HFF-Myc (cell line): Measurements from ENCODE around the gene TOGARAM2.

Experiments
- DNase-seq: peaks from one replicate; pipeline ENCODE4 v3.0.0-alpha.2; 2011; ENCODE audit warnings: low read depth; ENCODE audit errors: extremely low read depth
- H3K4me3 ChIP-seq: replicated peaks from 2 replicates; pipeline ENCODE4 v1.5.1; 2011; ENCODE audit warnings: low read depth, mild to moderate bottlenecking, control low read depth, low read length
- CTCF ChIP-seq: IDR thresholded peaks from 2 replicates; pipeline ENCODE4 v1.5.1; 2012; ENCODE audit warnings: mild to moderate bottlenecking, low read depth, low read length, control low read depth; ENCODE audit errors: missing control alignments

The TOGARAM2 gene

GRCh38 chr2:29063056-29063455 is 82.0 kb downstream of the TOGARAM2 start:
- DNase-seq = no peak
- no peak for TF ChIP-seq CTCF
- H3K4me3 ChIP-seq = no peak overlapping the region

GRCh38 chr2:29063646-29064345 is 82.7 kb downstream of the TOGARAM2 start:
- DNase-seq = no peak
- H3K4me3 ChIP-seq = no peak overlapping the region

GRCh38 chr2:29064346-29064715 is 83.2 kb downstream of the TOGARAM2 start:
- no peak overlapping the region for H3K4me3 ChIP-seq
- no peak for DNase-seq
- TF ChIP-seq CTCF = no peak

More at GRCh38 chr2:29063646-29064345, 82.7 kb downstream of the TOGARAM2 start:
- no peak for TF ChIP-seq CTCF

- no peak for TF ChIP-seq CTCF
- no peak for DNase-seq
Measured at GRCh38 chr2:29064746-29065067, 83.6 kb downstream of the TOGARAM2 start.

GRCh38 chr2:29065068-29065811 is 84.1 kb downstream of the TOGARAM2 start:
- TF ChIP-seq CTCF = no peak
- no peak for DNase-seq
- no peak overlapping the region for H3K4me3 ChIP-seq

More at GRCh38 chr2:29064746-29065067, 83.6 kb downstream of the TOGARAM2 start:
- no peak overlapping the region for H3K4me3 ChIP-seq

GRCh38 chr2:29066271-29066860 is 85.3 kb downstream of the TOGARAM2 start:
- DNase-seq = no peak
- no peak overlapping the region for H3K4me3 ChIP-seq
- no peak for TF ChIP-seq CTCF
